ENCODE data around the gene SARDH.

GRCh38 chr9:133740911-133741310 lies 2.8 kb upstream of the SARDH start:
- TF ChIP-seq ZBTB46 (CRISPR knock-in tag; IDR thresholded peaks at IDR 0.05; ENCODE audit: borderline replicate concordance) (no peak), CTCF (CRISPR knock-in tag; IDR thresholded peaks at IDR 0.05) (no peak), KLF9 (CRISPR knock-in tag; IDR thresholded peaks at IDR 0.05; ENCODE audit: low read depth) (no peak), ZNF788 (CRISPR knock-in tag; IDR thresholded peaks at IDR 0.05; ENCODE audit: borderline replicate concordance) (no peak), ZNF761 (CRISPR knock-in tag; conservative IDR thresholded peaks at IDR 0.05) (no peak), ZNF431 (CRISPR knock-in tag; IDR thresholded peaks at IDR 0.05; ENCODE audit: borderline replicate concordance, low read depth) (no peak), TCF7L2 (IDR thresholded peaks at IDR 0.05; ENCODE audit: low read depth, low read length) (no peak), ZNF3 (CRISPR knock-in tag; IDR thresholded peaks at IDR 0.05) (no peak), ZBTB33 (CRISPR knock-in tag; IDR thresholded peaks at IDR 0.05) (no peak), THAP7 (CRISPR knock-in tag; IDR thresholded peaks at IDR 0.05) (no peak), POLR2AphosphoS5 (IDR thresholded peaks at IDR 0.05; ENCODE audit: low read depth, low read length) (no peak), PBX3 (CRISPR knock-in tag; IDR thresholded peaks at IDR 0.05; ENCODE audit: borderline replicate concordance) (no peak), SRSF1 (optimal IDR thresholded peaks at IDR 0.05; ENCODE audit: low read depth, low read length) (no peak)
